Measurements from ENCODE around the gene VRTN.

The VRTN gene

GRCh38 chr14:74403619-74404417 lies 55.5 kb downstream of the VRTN start:
- H3K9me3 Mint-ChIP-seq: no peaks in the 10 kb centered on the region
- no peak for TF ChIP-seq CTCF (IDR thresholded peaks at IDR 0.05; ENCODE audit: unreplicated experiment in 3 of 3)
- peaks cover 28% of the 10 kb centered on the region for H3K4me1 Mint-ChIP-seq
- peaks cover 6% of the 10 kb centered on the region for H3K27me3 Mint-ChIP-seq (ENCODE audit: low read depth)
- H3K4me3 Mint-ChIP-seq: no peak overlapping the region
- H3K36me3 Mint-ChIP-seq (ENCODE audit: low read depth): no peaks in the 10 kb centered on the region
- no peak overlapping the region for H3K27ac Mint-ChIP-seq

GRCh38 chr14:74404435-74404834 lies 56.2 kb downstream of the VRTN start:
- no peaks in the 10 kb centered on the region for H3K9me3 Mint-ChIP-seq

GRCh38 chr14:74405663-74406062 lies 57.4 kb downstream of the VRTN start:
- no peaks in the 10 kb centered on the region for H3K36me3 Mint-ChIP-seq (ENCODE audit: low read depth)
- no peak for TF ChIP-seq CTCF (IDR thresholded peaks at IDR 0.05; ENCODE audit: unreplicated experiment in 3 of 3)
- H3K27me3 Mint-ChIP-seq (ENCODE audit: low read depth): peaks cover 6% of the 10 kb centered on the region
- H3K4me3 Mint-ChIP-seq: no peak overlapping the region
- no peak overlapping the region for H3K27ac Mint-ChIP-seq
- no peaks in the 10 kb centered on the region for H3K9me3 Mint-ChIP-seq
- peaks cover 19% of the 10 kb centered on the region for H3K4me1 Mint-ChIP-seq

More at GRCh38 chr14:74404435-74404834, 56.2 kb downstream of the VRTN start:
- peaks cover 28% of the 10 kb centered on the region for H3K4me1 Mint-ChIP-seq
- peaks cover 4% of the 10 kb centered on the region for H3K27me3 Mint-ChIP-seq (ENCODE audit: low read depth)
- no peak for TF ChIP-seq CTCF (IDR thresholded peaks at IDR 0.05; ENCODE audit: unreplicated experiment in 3 of 3)
- H3K4me3 Mint-ChIP-seq: no peak overlapping the region
- no peaks in the 10 kb centered on the region for H3K36me3 Mint-ChIP-seq (ENCODE audit: low read depth)
- no peak overlapping the region for H3K27ac Mint-ChIP-seq

GRCh38 chr14:74407021-74407800 lies 58.9 kb downstream of the VRTN start:
- Mint-ChIP-seq H3K9me3 (no peaks in the 10 kb centered on the region), H3K27ac (no peak overlapping the region), H3K4me1 (peaks cover 6% of the 10 kb centered on the region), H3K4me3 (no peak overlapping the region), H3K36me3 (ENCODE audit: low read depth) (no peaks in the 10 kb centered on the region), H3K27me3 (ENCODE audit: low read depth) (peaks cover 5% of the 10 kb centered on the region)
- no peak for TF ChIP-seq CTCF (IDR thresholded peaks at IDR 0.05; ENCODE audit: unreplicated experiment in 3 of 3)

GRCh38 chr14:74407801-74408154 lies 59.5 kb downstream of the VRTN start:
- no peak for TF ChIP-seq CTCF (IDR thresholded peaks at IDR 0.05; ENCODE audit: unreplicated experiment in 3 of 3)
- peaks cover 3% of the 10 kb centered on the region for H3K4me1 Mint-ChIP-seq
- H3K9me3 Mint-ChIP-seq: no peaks in the 10 kb centered on the region
- no peak overlapping the region for H3K4me3 Mint-ChIP-seq
- peaks cover 5% of the 10 kb centered on the region for H3K27me3 Mint-ChIP-seq (ENCODE audit: low read depth)
- H3K36me3 Mint-ChIP-seq (ENCODE audit: low read depth): no peaks in the 10 kb centered on the region
- peak overlapping the region in 1 of 3 experiments; percentile 94 for H3K27ac Mint-ChIP-seq

Measured in nephron (organoid).